Common myeloid progenitor, CD34-positive (primary cell): ENCODE measurements around the gene SDF4. TPM values are rescaled to one million over a fixed set of nuclear protein-coding genes. Genes with fewer than 3 reads are reported as not detected.

Experiments used
- CTCF ChIA-PET: fragments of 350-600 bp; sonication (Branson Sonifier 250); formaldehyde crosslinking; loops from one replicate; lab custom pipeline; 2021; ENCODE audit warnings: antibody characterized with exemption; lab: Charles Lee
- POLR2A ChIA-PET: fragments of 350-600 bp; sonication (Branson Sonifier 250); formaldehyde crosslinking; loops from one replicate; lab custom pipeline; 2021; ENCODE audit warnings: antibody characterized with exemption; lab: Charles Lee
- DNase-seq, 3 donors: peaks; one replicate each; pipeline versions ENCODE4 v3.0.0 to v3.0.0-alpha.2; 2013
- H3K27ac ChIP-seq, 2 experiments: 1 replicate in 1 of 2; 2 replicates in 1 of 2; pipeline ENCODE4 v1.7.0; 2013; ENCODE audit warnings: inconsistent platforms in 2 of 2, low read length in 2 of 2, mild to moderate bottlenecking in 2 of 2, low read depth in 1 of 2, moderate library complexity in 1 of 2; ENCODE audit not compliant: severe bottlenecking in 2 of 2, insufficient read depth in 1 of 2, poor library complexity in 1 of 2
- H3K27me3 ChIP-seq, 5 experiments: replicated peaks in 2 of 5; 1 replicate in 3 of 5; 2 replicates in 2 of 5; pipeline versions ENCODE4 v1.6.1 to v1.7.0; 2013; ENCODE audit warnings: low read length in 4 of 5, mild to moderate bottlenecking in 2 of 5, moderate library complexity in 2 of 5, inconsistent platforms in 1 of 5; ENCODE audit not compliant: insufficient read depth in 5 of 5, control insufficient read depth in 4 of 5
- H3K36me3 ChIP-seq, 4 experiments: 1 replicate in 2 of 4; 2 replicates in 2 of 4; pipeline versions ENCODE4 v1.6.1 to v1.7.0; 2013; ENCODE audit warnings: low read length in 3 of 4, control low read depth in 1 of 4, mild to moderate bottlenecking in 1 of 4; ENCODE audit not compliant: control insufficient read depth in 4 of 4, insufficient read depth in 4 of 4
- H3K4me1 ChIP-seq, 4 experiments: 1 replicate in 3 of 4; 2 replicates in 1 of 4; pipeline versions ENCODE4 v1.6.1 to v1.7.1; 2013; ENCODE audit warnings: low read length in 3 of 4, mild to moderate bottlenecking in 3 of 4, control low read depth in 1 of 4, inconsistent platforms in 1 of 4, moderate library complexity in 1 of 4; ENCODE audit not compliant: control insufficient read depth in 4 of 4, insufficient read depth in 4 of 4; ENCODE audit errors: control extremely low read depth in 1 of 4
- H3K4me3 ChIP-seq, 7 experiments: 1 replicate in 4 of 7; 2 replicates in 3 of 7; pipeline versions ENCODE4 v1.5.1 to v1.7.0; 2013; ENCODE audit warnings: mild to moderate bottlenecking in 7 of 7, low read length in 6 of 7, moderate library complexity in 6 of 7, inconsistent platforms in 2 of 7, low read depth in 2 of 7, control low read depth in 1 of 7; ENCODE audit not compliant: insufficient read depth in 4 of 7, control insufficient read depth in 1 of 7; ENCODE audit errors: extremely low read depth in 1 of 7
- H3K9me3 ChIP-seq, 5 experiments: 1 replicate in 4 of 5; 2 replicates in 1 of 5; pipeline versions ENCODE4 v1.6.1 to v1.7.1; 2013; ENCODE audit warnings: low read length in 4 of 5, mild to moderate bottlenecking in 2 of 5, inconsistent platforms in 1 of 5, low read depth in 1 of 5, moderate library complexity in 1 of 5; ENCODE audit not compliant: control insufficient read depth in 4 of 5, insufficient read depth in 2 of 5; ENCODE audit errors: control extremely low read depth in 1 of 5
- WGBS: methylation state at CpG from one replicate; pipeline ENCODE4 v1.1.5; 2013; ENCODE audit not compliant: insufficient coverage; 5-methylcytosine and 5-hydroxymethylcytosine counted together
- polyA plus RNA-seq: library from polyadenylated mRNA; unstranded; fragments of 120-200 nt; gene quantifications from one replicate; pipeline ENCODE4 v1.2.1, GENCODE V29; 2013

Gene SDF4, protein sequence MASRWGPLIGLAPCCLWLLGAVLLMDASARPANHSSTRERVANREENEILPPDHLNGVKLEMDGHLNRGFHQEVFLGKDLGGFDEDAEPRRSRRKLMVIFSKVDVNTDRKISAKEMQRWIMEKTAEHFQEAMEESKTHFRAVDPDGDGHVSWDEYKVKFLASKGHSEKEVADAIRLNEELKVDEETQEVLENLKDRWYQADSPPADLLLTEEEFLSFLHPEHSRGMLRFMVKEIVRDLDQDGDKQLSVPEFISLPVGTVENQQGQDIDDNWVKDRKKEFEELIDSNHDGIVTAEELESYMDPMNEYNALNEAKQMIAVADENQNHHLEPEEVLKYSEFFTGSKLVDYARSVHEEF
- polyA plus RNA-seq: 52.3 TPM

DNA sequence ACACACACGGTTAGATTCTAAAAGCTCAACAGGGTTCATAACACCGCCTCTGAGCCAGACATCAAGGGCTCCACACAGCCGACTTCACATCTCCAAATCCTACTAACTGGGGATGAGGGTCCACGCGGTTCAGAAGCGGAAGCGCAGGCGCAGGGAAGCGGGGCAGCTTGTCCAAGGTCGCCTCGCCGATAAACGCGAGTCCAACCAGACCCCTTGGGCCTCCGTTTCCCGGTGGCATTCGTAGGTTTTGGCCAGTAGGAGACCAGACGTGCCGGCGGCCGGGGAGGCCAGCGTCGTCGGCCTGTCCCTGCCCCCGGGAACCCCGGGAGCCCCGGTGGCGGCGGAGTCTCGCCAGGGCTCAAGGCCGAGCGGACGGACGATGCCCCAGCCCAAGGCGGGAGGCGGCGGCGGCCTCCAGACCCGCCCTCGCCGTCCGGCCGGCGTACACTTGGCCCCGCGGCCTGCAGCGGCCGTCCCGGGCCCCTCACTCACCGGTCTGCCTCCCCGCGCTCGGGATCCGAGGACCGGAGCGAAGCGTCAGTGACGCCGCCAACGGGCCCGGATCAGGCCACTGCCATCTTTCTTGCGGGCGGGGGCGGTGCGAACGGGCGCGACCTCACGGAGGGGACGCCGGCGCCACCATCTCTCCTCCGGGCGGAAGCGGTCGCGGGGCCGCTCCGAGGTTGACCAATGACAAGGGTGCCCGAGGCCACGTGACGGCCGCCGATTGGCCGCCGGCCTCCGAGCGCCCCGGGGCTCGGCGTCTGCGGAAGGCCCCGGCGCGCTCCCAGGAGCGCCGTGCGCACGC is at the start of gene SDF4:
SDF4 (minus strand) TSS at position 602 of the 808 bp plus-strand sequence. CDS start 3,229 bp downstream, outside the sequence.
- POLR2A ChIA-PET: interaction anchor here (0.9 to 1.4 kb wide), 4 partner anchors 8 to 19 kb away, joined by 3 to 5 read pairs (median 4); no protein-coding TSS in a partner anchor
- H3K4me1 ChIP-seq: peaks cover 4 to 35% (median 33%) of the 10 kb centered on the region in 4 experiments

DNA sequence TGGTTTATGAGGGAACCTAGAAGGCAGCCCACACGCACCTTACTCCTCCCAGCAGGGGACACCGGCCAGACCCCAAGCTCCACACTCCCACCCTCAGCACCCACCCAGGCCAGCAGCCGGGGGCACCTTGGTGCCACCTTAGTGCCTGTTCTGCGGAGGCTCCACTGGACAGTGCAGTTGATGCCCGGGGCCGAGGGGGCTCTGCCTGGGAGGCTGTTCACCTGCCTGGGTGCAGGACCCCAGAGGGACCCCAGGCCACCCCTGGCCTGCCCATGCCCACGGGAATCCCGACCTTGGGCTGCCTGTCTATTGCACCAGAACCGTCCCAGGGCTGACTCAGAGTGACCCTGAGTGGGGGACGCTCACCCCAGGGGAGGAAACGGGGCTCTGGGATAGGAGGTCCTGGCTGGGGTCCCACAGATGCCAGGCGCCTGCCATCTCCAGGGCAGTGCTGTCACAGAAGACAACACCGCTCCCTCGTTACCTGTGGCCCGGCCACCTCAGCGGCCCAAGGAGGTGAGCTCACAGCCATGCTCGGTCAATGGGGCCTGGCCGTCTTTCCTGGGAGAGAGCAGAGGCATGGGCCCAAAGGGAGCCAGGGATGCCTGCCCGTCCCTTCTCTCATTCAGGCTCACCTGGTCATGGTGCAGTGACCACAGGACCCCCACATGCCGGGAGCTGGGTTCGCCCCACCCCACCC is 49.1 kb upstream of the SDF4 start:
- Histone ChIP-seq H3K4me1 (no peaks in the 10 kb centered on the region), H3K27ac (no peak overlapping the region), H3K4me3 (no peak overlapping the region), H3K9me3 (no peaks in the 10 kb centered on the region), H3K36me3 (no peaks in the 10 kb centered on the region), H3K27me3 (no peaks in the 10 kb centered on the region)
- ChIA-PET CTCF (interaction anchor here (1.0 kb wide), 1 partner anchor 31 kb away, joined by 4 read pairs; no protein-coding TSS in a partner anchor), POLR2A (no interaction called here)
- DNase-seq: no peak
- 98% methylated on average over 17 of the region's 21 CpGs for WGBS

More for the DNA sequence above, at the start of gene SDF4:
- CTCF ChIA-PET: interaction anchor here (0.6 to 2.0 kb wide), 7 partner anchors 12 to 111 kb away, joined by 3 to 13 read pairs (median 4); no protein-coding TSS in a partner anchor
- WGBS: 0% methylated on average over 86 of the region's 99 CpGs
- H3K9me3 ChIP-seq: no peaks in the 10 kb centered on the region
- H3K36me3 ChIP-seq: peaks cover 0 to 49% (median 31%) of the 10 kb centered on the region in 4 experiments
- DNase-seq: peak; percentile 97 to 98 (median 98)
- H3K27ac ChIP-seq: peak within 1 kb of the TSS; percentile 84 to 92
- peak within 1 kb of the TSS; percentile 79 to 97 (median 94) for H3K4me3 ChIP-seq
- H3K27me3 ChIP-seq: no peaks in the 10 kb centered on the region

DNA sequence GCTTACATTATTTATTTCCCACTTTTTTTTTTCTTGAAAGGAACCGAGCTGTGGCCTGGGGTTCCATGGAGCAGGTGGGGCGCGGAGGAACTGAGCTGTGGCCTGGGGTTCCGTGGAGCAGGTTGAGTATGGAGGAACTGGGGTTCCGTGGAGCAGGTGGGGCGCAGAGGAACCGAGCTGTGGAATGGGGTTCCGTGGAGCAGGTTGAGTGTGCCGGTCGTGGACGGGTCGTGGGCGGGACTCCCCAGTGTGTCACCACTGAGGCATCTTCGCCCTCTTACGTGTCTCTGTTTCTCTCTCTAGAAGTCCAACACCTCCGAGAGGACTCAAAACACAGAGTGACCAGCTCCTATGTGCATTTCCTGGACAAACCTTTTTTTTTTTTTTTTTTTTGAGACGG is 47.2 kb upstream of the SDF4 start:
- H3K36me3 ChIP-seq: no peaks in the 10 kb centered on the region
- H3K9me3 ChIP-seq: no peaks in the 10 kb centered on the region
- H3K4me1 ChIP-seq: peaks cover 0 to 9% (median 9%) of the 10 kb centered on the region in 4 experiments
- ChIA-PET POLR2A (no interaction called here), CTCF (interaction anchor here (1.2 to 1.6 kb wide), 2 partner anchors 11 to 56 kb away, joined by 4 read pairs; no protein-coding TSS in a partner anchor)
- 96% methylated on average over 14 of the region's 17 CpGs for WGBS
- H3K4me3 ChIP-seq: no peak overlapping the region
- no peaks in the 10 kb centered on the region for H3K27me3 ChIP-seq
- DNase-seq: no peak
- H3K27ac ChIP-seq: no peak overlapping the region

DNA sequence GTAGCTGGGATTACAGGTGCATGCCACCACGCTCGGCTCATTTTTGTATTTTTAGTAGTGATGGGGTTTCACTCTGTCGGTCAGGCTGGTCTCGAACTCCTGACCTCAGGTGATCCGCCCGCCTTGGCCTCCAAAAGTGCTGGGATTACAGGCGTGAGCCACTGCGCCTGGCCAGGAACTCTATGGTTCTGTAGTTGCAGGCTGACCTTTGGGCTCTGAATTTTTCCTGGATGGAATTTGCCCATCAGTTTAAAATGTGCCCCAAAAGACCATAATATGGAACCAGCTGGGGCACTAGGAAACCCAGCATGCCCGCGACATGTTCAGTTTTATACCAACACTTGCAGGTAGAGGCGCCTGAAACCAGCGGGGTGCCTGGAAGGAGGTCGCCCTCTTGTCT is 46.8 kb upstream of the SDF4 start:
- no peaks in the 10 kb centered on the region for H3K36me3 ChIP-seq
- peaks cover 0 to 10% (median 10%) of the 10 kb centered on the region in 4 experiments for H3K4me1 ChIP-seq
- 100% methylated on average over 7 of the region's 13 CpGs for WGBS
- H3K27me3 ChIP-seq: no peaks in the 10 kb centered on the region
- H3K27ac ChIP-seq: no peak overlapping the region
- no peaks in the 10 kb centered on the region for H3K9me3 ChIP-seq
- no peak overlapping the region for H3K4me3 ChIP-seq
- ChIA-PET CTCF (interaction anchor here (1.2 kb wide), 1 partner anchor 12 kb away, joined by 4 read pairs; no protein-coding TSS in a partner anchor), POLR2A (no interaction called here)
- no peak for DNase-seq

DNA sequence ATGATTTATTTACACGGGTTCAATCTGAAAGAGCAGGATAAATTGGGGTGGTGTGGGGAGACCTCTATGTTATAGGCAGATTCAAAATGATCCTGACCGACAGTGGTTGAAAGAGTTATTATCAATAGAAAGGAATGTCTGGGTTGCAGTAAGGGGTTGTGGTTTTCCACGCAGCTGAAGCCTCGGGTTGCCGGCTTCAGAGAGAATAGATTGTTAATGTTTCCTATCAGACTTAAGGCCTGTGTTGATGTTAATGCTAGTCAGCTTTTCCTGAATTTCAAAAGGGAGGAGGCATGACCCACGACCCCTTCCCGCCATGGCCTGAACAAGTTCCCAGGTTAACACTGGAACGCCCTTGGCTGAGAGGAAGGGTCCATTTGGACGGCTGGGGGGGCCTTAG is 44.0 kb upstream of the SDF4 start:
- DNase-seq: no peak
- peaks cover 4 to 31% (median 25%) of the 10 kb centered on the region in 4 experiments for H3K4me1 ChIP-seq
- H3K27me3 ChIP-seq: no peaks in the 10 kb centered on the region
- ChIA-PET POLR2A (no interaction called here), CTCF (interaction anchor here (0.6 kb wide), 1 partner anchor 11 kb away, joined by 3 read pairs; no protein-coding TSS in a partner anchor)
- no peak overlapping the region for H3K27ac ChIP-seq
- no peaks in the 10 kb centered on the region for H3K9me3 ChIP-seq
- WGBS: 95% methylated on average over 6 of the region's 9 CpGs
- H3K4me3 ChIP-seq: no peak overlapping the region
- peaks cover 0 to 6% (median 2%) of the 10 kb centered on the region in 4 experiments for H3K36me3 ChIP-seq

DNA sequence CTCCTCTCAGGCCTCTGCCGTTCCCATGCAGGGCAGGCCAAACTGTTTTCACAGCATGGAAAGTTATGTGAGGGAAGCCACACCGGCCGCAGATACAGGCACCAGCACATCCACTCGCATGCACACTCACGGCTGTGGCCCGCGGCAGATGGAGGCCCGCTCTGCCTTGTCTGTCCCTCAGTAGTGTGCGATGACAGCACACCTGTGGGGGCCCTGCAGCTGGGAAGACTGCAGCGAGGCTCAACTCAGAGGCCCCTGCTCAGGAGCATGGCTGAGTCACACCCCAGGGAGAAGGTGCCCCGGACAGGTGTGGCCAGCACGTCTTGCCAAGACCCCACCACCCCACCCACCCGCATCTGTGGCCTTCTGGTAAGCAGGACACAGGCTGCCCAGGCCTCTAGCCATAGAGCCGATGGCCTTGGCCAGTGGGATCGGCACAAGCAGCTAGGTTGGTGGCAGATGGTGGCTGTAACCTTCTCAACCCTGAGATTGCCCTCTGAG is 43.2 kb upstream of the SDF4 start:
- Histone ChIP-seq H3K4me3 (peak overlapping the region in 4 of 7 experiments; percentile 66 to 89 (median 76)), H3K9me3 (no peaks in the 10 kb centered on the region), H3K4me1 (peaks cover 4 to 34% (median 26%) of the 10 kb centered on the region in 4 experiments), H3K36me3 (peaks cover 0 to 14% (median 2%) of the 10 kb centered on the region in 4 experiments), H3K27me3 (no peaks in the 10 kb centered on the region), H3K27ac (no peak overlapping the region)
- DNase-seq: no peak
- ChIA-PET POLR2A (no interaction called here), CTCF (no interaction called here)
- over 99% methylated on average over 11 of the region's 15 CpGs for WGBS
